WERI-Rb-1 (cell line): ENCODE data around the gene FRA10AC1.
A peak's percentile ranks its signal among the peaks of the same experiment; 100 is the strongest.
"Not testable (repeated sequence)": the region's sequence is repeated elsewhere in the genome, so short reads cannot be mapped to it uniquely, and the experiment has no call there.

Experiments
- DNase-seq: peaks from one replicate; pipeline ENCODE4 v3.0.0-alpha.2; 2020
- H3K27ac ChIP-seq: fragments of 250-450 bp; sonication (Bioruptor Pico); 2 replicates; pipeline ENCODE4 v1.5.1; 2020; ENCODE audit warnings: mild to moderate bottlenecking, moderate library complexity
- H3K27me3 ChIP-seq: fragments of 250-450 bp; sonication (Bioruptor Pico); 2 replicates; pipeline ENCODE4 v1.5.1; 2021; ENCODE audit warnings: mild to moderate bottlenecking, low read depth, moderate library complexity; ENCODE audit not compliant: insufficient read depth, severe bottlenecking
- H3K36me3 ChIP-seq: fragments of 250-450 bp; sonication (Bioruptor Pico); 2 replicates; pipeline ENCODE4 v1.5.1; 2020; ENCODE audit warnings: mild to moderate bottlenecking, moderate library complexity
- H3K4me3 ChIP-seq: 2 replicates; pipeline ENCODE4 v1.5.1; 2011; ENCODE audit warnings: low read depth, mild to moderate bottlenecking, control low read depth, low read length
- H3K9me3 ChIP-seq: fragments of 250-450 bp; sonication (Bioruptor Pico); 2 replicates; pipeline ENCODE4 v1.5.1; 2021; ENCODE audit warnings: mild to moderate bottlenecking, moderate library complexity; ENCODE audit not compliant: severe bottlenecking
- TF ChIP-seq, protein P1 (sequence below): IDR thresholded peaks from 2 replicates; pipeline ENCODE4 v1.5.1; 2011; ENCODE audit warnings: low read depth, mild to moderate bottlenecking, control low read depth, inconsistent platforms, low read length

FRA10AC1 gene

GRCh38 chr10:93697207-93697606 lies 5.2 kb downstream of the FRA10AC1 start:
- H3K4me3 ChIP-seq = no peak overlapping the region
- no peak overlapping the region for H3K27ac ChIP-seq
- peaks cover 20% of the 10 kb centered on the region for H3K36me3 ChIP-seq
- H3K9me3 ChIP-seq = no peaks in the 10 kb centered on the region
- TF ChIP-seq, protein P1, sequence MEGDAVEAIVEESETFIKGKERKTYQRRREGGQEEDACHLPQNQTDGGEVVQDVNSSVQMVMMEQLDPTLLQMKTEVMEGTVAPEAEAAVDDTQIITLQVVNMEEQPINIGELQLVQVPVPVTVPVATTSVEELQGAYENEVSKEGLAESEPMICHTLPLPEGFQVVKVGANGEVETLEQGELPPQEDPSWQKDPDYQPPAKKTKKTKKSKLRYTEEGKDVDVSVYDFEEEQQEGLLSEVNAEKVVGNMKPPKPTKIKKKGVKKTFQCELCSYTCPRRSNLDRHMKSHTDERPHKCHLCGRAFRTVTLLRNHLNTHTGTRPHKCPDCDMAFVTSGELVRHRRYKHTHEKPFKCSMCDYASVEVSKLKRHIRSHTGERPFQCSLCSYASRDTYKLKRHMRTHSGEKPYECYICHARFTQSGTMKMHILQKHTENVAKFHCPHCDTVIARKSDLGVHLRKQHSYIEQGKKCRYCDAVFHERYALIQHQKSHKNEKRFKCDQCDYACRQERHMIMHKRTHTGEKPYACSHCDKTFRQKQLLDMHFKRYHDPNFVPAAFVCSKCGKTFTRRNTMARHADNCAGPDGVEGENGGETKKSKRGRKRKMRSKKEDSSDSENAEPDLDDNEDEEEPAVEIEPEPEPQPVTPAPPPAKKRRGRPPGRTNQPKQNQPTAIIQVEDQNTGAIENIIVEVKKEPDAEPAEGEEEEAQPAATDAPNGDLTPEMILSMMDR = no peak
- no peak for DNase-seq
- no peaks in the 10 kb centered on the region for H3K27me3 ChIP-seq

DNA sequence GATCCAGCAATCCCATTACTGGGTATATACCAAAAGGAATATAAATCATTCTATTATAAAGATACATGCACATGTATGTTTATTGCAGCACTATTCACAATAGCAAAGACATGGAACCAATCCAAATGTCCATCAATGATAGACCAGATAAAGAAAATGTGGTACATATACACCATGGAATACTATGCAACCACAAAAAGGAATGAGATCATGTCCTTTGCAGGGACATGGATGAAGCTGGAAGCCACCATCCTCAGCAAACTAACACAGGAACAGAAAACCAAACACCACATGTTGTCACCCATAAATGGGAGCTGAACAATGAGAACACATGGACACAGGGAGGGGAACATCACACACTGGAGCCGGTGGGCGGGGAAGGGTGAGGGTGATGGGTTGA lies 5.8 kb downstream of the FRA10AC1 start:
- H3K36me3 ChIP-seq = peaks cover 26% of the 10 kb centered on the region
- not testable (repeated sequence) for H3K4me3 ChIP-seq, DNase-seq, H3K9me3 ChIP-seq, H3K27ac ChIP-seq, H3K27me3 ChIP-seq

DNA sequence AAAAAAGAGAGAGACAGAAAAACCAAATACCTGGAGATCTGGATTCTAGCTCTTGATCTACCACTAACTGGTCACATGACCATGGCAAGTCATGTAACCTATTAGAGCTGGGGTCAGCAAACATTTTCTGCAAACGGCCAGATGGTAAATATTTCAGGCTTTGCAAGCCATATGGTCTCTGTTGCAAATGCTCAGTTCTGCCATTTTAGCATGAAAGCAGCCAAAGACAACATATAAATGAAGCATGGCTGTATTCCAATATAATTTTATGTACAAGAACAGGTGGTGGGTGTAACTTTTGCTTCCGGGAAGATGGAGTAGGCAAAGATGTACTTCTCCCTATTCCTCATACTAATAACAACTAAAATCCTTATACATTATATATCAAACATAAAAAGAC lies 6.7 kb downstream of the FRA10AC1 start:
- H3K4me3 ChIP-seq = no peak overlapping the region
- no peak overlapping the region for H3K27ac ChIP-seq
- TF ChIP-seq, protein P1 = no peak
- H3K36me3 ChIP-seq = peaks cover 27% of the 10 kb centered on the region
- no peaks in the 10 kb centered on the region for H3K27me3 ChIP-seq
- DNase-seq = no peak
- H3K9me3 ChIP-seq = no peaks in the 10 kb centered on the region

- H3K4me3 ChIP-seq = no peak overlapping the region
- no peak for DNase-seq
- TF ChIP-seq, protein P1 = no peak
Measured at GRCh38 chr10:93687737-93688136, 14.7 kb downstream of the FRA10AC1 start.

DNA sequence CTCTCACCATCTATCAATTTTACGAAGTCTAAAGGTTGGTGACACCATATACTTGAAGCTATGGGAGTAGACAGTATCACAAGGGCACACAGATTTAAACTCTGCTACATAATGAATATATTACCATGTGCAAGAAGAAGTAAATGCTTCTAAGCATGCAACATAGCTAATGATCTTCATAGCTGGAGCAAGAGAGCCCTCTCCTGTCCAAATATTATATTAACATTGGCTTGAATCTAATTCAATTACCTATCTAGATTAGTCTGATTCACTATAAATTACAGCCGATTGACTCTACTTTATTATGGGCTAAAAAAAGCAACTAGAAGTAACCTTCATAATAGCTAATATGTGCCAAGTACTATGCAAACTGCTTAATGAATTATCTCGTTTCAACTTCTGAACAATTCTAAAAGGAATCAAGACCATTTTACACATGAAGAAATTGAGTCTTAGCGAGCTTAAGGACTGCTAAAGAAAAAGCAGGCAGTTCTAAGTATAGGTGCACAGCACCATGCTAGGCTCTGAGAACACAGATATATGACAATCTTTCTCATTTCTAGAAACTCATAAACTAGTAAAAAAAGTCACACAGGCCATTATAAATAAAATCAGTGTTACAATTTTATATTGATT lies 21.9 kb downstream of the FRA10AC1 start:
- peak overlapping the region; percentile 15; the same call in 1 of the 2 replicates for H3K27ac ChIP-seq
- H3K9me3 ChIP-seq = no peaks in the 10 kb centered on the region
- no peak for DNase-seq
- H3K4me3 ChIP-seq = no peak overlapping the region
- TF ChIP-seq, protein P1 = peak; percentile 22; the same call in 1 of the 2 replicates
- H3K36me3 ChIP-seq = no peaks in the 10 kb centered on the region; the same call in 1 of the 2 replicates
- H3K27me3 ChIP-seq = no peaks in the 10 kb centered on the region

More at GRCh38 chr10:93687737-93688136, 14.7 kb downstream of the FRA10AC1 start:
- H3K27me3 ChIP-seq = no peaks in the 10 kb centered on the region
- H3K36me3 ChIP-seq = peaks cover 10% of the 10 kb centered on the region; the same call in 1 of the 2 replicates
- H3K27ac ChIP-seq = no peak overlapping the region
- no peaks in the 10 kb centered on the region for H3K9me3 ChIP-seq

DNA sequence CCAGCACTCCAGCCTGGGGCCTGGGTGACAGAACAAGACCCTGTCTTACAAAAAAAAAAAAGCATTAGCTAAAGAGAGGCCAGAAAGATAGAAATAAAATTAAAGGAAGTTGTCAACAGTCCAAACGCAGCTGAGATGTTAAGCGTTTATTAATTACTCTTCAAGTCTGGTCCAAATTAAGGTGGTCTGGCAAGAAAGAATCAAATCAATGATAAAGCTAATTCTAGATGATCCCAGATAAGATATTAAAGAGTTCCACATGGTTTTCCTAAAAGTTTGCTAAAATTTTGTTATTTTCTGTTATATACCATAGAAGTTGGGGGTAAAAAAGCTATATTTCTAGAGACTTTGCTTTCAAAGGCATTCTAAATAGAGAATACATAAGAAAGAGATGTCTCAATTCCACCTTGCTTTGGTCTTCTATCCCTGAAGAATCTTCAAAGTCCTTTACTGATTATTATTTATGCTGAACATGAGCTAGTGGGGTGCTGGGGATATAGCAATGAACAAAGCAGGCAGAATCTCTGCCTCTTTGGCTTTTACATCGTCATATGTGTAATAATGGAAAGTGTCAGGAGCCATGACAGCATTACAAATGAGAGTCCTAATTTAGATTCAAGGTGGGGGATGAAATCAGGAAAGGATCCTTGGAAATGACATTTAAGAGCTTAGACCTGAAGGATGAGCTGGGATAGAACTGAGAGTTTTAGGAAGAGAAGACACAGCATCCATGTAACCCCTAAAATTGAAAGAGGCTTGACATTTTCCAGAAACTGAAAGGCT lies 23.4 kb downstream of the FRA10AC1 start:
- TF ChIP-seq, protein P1 = no peak
- Histone ChIP-seq H3K36me3 (no peaks in the 10 kb centered on the region; the same call in 1 of the 2 replicates), H3K27ac (no peak overlapping the region), H3K9me3 (no peaks in the 10 kb centered on the region), H3K27me3 (no peaks in the 10 kb centered on the region), H3K4me3 (no peak overlapping the region)
- DNase-seq = no peak
